Measurements from ENCODE around the gene PCTP.
A peak's percentile ranks its signal among the peaks of the same experiment; 100 is the strongest.

PCTP gene

DNA sequence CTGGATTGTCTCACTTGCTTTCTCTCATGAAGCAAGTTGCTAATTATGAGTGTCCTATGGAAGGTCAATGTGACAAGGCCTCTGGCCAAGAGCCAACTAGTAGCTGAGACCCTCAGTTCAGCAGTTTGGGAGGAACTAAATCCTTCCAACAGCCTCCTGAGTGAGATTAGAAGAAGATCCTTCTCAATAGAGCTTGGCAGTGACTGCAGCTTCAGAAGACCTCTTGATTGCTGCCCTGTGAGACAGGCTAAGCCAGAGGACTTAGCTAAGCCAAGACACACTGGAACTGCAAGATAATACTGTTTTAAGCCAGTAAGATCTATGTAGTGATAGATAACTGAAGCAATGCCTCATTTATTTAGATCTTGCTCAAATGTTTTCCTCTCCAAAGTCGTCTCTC lies 34.3 kb downstream of the PCTP start:
- DNase-seq, result no peak

DNA sequence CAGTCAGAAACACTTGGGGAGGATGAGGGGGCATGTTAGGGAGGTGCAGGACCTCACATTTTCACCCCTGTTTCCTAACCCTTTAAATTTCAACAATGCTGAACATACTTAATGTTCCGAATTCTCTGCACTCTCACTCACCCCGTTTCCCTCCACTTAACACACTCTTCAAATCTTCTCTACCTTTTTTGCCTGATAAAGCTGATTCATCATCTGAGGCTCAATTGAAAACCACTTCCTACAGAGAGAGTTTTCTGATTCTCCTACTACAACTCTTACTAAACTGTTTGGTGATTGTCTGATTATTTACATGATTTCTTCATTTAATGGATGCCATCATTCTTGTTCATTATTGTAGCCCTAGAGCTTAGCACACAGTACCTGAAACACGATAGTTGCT lies 42.4 kb downstream of the PCTP start:
- no peak for DNase-seq

DNA sequence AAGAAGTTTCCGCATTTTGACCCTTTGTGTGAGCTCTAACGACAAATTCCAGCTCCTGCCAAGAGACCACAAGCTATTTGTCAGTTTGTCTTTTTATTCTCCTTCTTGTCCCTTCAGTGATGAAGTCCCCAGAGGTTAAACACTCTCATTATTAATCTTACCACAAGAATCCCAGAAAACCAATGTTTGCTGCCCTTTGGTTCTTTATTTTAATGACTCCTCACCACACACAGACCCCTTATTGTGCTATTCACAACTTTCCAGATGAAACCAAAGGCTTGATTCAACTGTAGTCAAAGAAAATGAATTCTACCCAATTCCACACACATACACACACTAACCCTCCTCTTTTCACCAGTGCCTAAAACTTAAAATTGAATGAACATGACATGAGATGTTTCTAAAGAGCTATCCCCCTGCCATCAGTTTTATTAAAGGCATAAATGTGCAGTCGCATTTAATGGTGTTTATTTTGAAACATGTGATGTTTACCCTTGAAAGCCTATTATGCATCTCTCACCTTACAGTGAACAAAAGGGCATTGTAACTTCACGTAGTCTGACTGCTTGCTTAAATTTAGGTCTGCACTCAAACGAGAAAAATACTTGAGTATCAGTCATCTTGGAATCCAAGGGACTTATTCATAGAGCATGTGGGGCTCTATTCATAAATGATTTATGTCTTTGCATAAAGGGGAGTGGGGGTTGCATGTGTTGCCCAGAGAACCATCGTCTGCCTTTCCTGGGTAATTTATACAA lies 44.1 kb downstream of the PCTP start:
- DNase-seq, result no peak

DNA sequence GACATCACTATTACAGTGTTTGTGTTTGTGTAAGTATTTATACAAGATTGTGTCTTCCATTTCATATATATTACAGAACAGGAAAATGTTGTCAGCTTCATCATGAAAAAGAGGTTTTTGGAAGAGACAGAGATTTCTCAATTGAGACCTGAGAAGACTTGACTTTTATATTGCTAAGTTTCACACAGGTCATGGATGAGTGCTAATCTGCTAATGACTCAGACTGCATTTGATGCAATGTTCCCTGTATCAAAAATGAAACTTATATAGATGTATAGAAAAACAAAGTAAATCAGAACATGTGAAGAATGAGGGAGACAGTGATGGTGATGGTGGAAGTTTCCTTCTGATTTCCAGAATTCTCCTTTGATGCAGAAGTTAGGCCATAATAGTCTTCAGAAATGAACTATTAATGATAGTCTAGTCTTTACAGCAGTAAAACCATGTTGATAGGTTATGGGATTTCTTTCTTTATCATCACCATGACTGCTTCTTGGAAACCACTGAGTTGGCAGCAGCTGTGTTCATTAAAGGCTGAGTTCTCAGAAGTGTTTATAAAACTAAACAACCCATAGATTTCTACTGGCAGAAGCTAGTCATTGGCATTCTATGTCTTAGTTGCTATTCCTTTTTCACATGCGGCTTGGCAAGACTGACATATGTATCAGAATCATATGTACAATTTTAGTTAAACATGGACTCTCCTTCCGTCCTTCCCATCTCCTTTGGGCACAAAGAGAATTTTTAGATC lies 56.1 kb downstream of the PCTP start:
- DNase-seq, result no peak

DNA sequence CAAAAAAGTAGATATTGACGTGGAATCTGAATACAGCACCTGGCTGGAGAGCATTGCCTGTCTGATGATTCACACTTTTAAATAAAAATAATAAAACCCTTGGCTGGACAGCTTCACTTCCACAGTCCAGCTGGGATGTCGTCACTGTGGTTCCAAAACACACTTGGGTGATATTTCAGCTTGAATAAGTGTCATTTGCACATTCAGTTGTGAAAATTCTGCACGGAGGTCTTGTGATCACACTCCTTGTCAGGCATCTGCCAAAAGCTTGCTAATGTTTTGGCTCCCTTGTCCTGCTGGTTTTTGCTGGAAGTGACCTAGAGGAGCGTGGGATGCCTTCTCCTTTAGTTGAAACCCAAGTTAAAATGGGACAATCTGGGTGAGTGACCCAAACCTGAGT lies 60.7 kb downstream of the PCTP start:
- DNase-seq, result no peak

DNA sequence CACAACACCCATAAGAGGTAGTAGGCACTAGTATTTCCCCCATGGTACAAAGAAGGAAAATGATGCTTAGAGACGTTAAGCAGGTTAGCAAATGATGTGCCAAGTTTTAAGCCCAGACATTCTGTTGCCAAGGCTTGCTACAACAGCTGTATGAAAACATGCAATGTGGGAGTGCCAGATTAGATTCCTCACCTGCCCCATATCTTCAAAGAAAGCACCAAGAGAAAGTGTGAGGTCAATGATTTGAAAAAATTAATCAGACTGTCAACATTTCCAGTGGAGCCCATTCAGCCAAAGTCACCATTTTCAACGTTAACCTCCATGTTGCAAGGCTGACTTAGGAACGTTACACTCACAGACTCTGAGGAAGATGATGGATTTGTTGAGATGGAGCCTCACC lies 61.5 kb downstream of the PCTP start:
- no peak for DNase-seq

DNA sequence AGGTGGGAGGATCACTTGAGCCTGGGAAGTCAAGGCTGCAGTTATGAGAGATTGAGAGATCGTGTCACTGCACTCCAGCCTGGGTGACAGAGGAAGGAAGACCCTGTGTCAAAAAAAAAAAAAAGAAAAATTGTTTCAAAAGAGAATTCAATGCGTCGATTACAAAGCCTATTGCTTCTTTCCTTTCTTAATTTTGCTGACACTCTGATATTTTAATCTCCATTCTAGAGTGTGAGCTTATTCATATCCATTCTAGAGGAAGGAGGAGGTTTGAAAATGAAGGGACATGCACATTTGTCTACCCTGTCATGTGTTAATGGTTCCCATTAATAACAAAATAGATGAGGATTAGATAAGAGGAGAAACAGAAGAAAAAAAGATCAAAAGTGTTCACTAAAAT lies 63.1 kb downstream of the PCTP start:
- DNase-seq, result no peak

DNA sequence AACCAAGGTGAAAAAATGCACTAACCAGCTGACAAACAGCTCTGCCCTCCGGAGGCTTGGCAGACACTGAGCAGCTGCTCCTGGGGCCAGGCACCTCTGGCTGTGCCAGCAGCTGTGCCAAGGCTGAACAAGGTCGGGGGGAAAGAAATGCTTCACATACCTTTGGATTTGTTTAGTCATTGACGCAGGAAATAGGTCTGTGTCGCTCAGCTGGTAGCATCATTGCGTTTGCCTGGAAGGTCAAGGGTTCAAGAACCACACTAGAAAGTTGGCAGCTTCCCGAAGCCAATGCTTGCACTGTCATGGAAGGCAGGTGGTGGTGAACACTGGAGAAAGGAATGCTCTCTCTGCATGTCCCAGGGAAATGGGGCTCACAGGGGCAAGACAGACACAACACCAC lies 63.5 kb downstream of the PCTP start:
- DNase-seq, result peak in 1 of 56 donors; percentile 2

DNA sequence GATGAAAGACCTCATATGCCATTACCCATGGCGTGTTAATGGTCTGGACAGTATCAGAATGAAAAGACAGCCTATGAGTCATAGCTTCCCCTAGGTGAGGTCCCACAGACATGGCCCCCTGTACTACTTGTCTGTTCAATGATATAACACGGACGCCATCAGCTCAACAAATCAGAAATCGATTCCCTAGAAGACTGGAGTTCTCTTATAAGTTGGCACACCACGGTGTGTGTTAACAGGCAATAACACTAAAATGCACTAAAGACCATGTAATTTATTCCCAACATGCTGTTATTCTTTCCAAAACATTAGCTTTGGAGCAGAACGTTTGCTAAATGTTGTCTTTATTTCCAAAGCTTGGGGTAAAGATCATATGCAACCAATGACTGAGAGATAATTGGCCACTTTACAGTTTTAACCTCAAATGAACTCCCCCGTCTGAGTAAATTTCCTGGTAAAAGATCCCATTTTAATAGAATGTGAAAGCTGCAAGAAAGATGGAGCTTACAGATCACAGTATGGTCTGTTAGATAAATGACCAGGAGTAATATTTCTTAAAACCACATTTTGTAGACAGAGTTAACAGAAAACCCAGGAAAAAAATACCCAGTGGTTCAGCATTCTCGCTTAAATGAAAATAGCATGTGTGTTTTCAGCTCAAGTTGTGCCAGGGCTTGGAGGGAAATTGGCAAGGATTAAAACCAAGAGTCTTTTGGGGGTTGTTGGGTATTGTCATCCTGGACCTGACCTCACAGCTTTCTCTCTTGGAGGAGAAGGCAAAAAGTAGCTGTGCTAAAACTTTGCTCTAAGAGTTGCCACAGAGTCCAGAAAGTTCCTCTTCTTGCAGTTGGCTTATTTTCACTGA lies 65.9 kb downstream of the PCTP start:
- no peak for DNase-seq

DNA sequence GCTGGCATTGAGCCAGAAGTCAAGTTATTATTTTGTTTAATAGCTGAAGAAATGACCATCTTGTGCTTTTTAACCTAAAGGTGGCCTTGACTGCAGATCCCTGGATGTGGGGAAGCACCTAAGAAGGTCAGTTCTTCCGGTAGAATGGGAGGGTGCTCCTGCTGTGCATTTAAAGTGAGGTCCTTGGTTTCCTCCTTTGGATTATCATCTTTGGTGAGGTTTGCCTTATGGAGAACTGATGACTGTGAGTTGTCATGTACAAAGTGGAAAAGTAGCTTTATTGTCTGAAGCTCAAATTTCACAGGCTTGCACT lies 66.5 kb downstream of the PCTP start:
- no peak for DNase-seq

DNA sequence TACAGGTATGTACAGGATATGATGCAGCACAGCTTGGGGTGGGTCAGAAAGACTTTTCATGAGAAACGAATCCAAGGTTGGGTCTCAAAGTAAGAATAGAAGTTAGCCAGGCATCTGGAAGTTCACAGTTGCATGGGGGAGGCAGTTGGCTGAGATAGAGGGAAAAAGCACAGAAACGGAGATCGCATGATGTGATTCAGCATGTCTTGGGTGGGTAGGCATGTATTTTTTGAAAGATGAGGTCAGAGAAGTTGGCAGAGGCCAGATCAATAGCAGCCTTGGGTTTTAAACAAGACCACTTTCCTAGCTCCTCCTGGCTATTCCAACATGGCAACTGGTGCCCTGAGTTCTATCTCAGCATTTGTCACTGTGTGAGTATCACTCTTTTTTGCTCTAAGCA lies 67.2 kb downstream of the PCTP start:
- DNase-seq, result no peak

DNA sequence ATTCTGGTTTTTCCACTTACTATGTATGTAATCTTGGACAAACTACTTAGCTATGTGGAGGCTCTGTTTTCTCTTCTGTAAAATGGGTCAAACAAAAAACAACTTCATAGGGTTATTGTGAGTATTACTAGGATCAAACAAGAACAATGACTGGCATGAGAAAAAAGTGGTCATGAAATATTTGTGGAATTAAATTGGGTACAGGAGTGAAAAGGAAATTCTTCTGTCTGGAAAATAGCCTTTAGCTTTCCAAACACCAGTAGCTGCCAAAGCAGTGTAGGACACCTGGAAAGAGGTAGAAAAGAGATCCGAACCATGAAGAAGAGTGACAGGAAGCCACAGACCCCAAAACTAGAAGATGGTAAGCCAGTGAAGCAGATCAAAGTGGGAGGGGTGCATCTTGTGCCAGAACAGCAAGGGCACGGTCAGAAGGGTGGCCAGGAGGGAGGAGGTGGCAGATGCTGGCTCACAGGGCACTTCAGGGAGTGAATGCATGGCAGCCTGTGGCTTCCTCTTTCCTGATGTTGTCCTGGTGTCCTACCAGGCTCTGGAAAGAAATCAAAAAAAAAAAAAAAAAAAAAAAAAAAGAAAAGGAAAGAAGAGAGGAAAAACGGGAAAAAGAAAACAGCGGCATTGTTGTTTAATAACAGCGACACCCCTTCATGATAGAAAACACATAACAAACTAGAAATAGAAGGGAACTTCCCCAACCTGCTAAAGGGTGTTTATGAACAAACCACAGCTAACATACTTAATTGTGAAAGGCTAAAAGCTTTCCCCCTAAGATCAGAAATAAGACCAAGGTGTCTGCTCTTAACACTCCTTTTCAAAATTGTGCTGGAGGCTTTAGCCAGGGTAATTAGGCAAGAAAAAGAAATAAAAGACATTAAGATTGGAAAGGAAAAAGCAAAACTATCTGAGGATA lies 67.9 kb downstream of the PCTP start:
- DNase-seq, result no peak

DNA sequence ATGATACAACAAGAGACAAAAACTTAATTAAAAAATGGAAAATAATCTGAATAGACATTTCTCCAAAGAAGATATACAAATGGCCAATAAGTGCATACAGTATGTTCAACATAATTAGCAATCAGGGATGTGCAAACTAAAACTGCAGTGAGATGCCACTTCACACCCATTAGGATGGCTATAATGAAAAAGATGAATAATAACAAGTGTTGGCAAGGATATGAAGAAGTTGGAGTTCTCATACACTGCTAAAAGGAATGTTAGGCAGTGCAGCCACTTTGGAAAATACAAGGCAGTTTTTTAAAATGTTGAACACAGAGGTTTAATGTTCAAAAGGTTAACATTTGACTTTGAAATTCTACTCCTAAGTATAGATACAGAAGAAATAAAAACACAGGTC lies 69.8 kb downstream of the PCTP start:
- DNase-seq, result no peak

DNA sequence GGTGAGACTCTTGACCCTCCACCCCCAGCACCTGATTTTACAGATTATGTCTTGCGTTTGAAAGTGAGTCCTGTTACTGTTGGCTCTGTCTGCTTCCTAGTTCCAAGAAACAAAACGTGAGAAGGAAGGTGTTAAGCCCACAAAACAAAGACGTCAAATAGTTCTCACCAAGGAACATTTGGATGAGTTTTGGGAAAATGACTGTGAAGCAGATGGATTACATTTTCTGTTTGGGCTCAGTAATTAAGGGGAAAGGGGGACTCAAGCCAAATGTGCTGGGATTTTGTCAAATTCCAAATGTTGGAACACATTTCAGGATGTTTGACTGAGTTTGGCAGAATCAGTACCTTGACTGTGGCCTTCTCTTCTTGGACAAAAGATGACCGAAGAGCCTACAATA lies 71.2 kb downstream of the PCTP start:
- no peak for DNase-seq

DNA sequence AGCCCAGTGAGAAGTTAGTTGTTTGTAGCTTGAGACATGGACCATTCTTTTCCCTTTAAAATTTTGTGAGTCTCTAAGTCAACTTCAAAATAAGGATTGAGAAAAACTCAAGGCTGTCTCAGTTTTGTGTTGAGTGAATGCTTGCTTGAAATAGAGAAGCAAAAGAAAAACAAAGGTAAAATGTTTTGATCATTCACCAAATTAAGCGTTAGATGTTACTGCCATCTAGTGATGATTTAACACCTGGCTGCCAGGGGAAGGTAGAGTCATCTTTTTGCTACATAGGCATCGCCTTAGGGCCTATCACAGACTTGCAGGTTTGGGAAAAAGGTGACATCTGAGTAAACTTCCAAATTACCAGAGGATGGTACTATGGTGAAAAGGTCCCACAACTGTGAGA lies 74.4 kb downstream of the PCTP start:
- no peak for DNase-seq

All from nucleus accumbens (tissue), 56 donors.